Retinal pigment epithelial cell (primary cell): ENCODE results near the gene PRKAG2.

Experiments
- DNase-seq: peaks from one replicate; pipeline ENCODE4 v3.0.0-alpha.2; 2010; ENCODE audit warnings: low read depth
- H3K4me3 ChIP-seq: 2 replicates; pipeline ENCODE4 v1.5.1; 2011; ENCODE audit warnings: mild to moderate bottlenecking, low read length, control low read depth, moderate library complexity
- CTCF ChIP-seq: conservative IDR thresholded peaks from 2 replicates; pipeline ENCODE4 v1.5.1; 2011; ENCODE audit warnings: low read depth, low read length, control low read depth, inconsistent platforms

PRKAG2 gene

GRCh38 chr7:151794508-151795167, 82.3 kb downstream of the PRKAG2 start:
- no peak for DNase-seq
- no peak overlapping the region for H3K4me3 ChIP-seq
- TF ChIP-seq CTCF: no peak

GRCh38 chr7:151793991-151794507, 82.9 kb downstream of the PRKAG2 start:
- no peak for DNase-seq
- H3K4me3 ChIP-seq: no peak overlapping the region
- TF ChIP-seq CTCF: no peak

GRCh38 chr7:151793531-151793951, 83.4 kb downstream of the PRKAG2 start:
- no peak overlapping the region for H3K4me3 ChIP-seq
- DNase-seq: no peak
- TF ChIP-seq CTCF: no peak

GRCh38 chr7:151792636-151793035, 84.3 kb downstream of the PRKAG2 start:
- TF ChIP-seq CTCF: no peak
- no peak overlapping the region for H3K4me3 ChIP-seq
- DNase-seq: no peak

- no peak for DNase-seq
- TF ChIP-seq CTCF: no peak
- no peak overlapping the region for H3K4me3 ChIP-seq
Measured at GRCh38 chr7:151792086-151792485, 84.8 kb downstream of the PRKAG2 start.

GRCh38 chr7:151790830-151791620, 85.9 kb downstream of the PRKAG2 start:
- H3K4me3 ChIP-seq: no peak overlapping the region
- TF ChIP-seq CTCF: no peak
- DNase-seq: no peak
